Kidney tubule cell (primary cell): ENCODE data around the gene SERPINE1.

ENCODE experiments used
- DNase-seq: peaks from one replicate; pipeline ENCODE4 v3.0.0-alpha.2; 2018; ENCODE audit warnings: low spot score

SERPINE1 gene

DNA sequence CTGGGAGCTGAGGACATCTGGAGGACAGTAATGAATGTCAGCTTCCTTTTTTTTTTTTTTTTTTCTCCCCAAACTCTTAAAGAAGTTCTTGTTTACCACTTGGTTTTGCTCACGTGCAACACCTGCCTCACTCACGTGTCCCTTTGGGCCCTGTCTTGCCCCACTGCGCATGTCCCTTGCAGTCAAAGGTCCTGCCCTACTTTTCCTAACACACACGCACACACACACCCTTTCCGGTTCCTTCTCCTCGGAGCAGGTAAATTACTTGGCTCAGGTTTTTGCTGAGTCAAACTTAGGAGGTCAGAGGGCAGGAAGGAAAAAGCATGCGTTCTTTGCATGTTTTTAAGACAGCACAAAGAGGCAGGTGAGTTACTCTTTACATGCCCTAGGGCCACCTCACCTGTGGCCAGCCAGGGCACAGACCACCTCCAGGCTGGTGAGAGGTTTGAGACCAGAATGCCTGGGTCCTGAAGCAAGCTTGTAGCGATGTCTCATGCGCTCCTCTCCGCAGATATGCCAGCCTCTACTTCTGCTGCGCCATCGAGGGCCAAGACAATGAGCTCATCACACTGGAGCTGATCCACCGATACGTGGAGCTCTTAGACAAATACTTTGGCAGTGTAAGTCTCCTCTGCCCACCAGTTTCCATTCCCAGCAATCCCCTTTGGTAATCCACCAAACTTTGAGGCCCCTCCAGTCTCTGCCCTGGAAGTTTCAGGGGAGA lies 30.1 kb downstream of the SERPINE1 start:
- DNase-seq = peak; percentile 65

DNA sequence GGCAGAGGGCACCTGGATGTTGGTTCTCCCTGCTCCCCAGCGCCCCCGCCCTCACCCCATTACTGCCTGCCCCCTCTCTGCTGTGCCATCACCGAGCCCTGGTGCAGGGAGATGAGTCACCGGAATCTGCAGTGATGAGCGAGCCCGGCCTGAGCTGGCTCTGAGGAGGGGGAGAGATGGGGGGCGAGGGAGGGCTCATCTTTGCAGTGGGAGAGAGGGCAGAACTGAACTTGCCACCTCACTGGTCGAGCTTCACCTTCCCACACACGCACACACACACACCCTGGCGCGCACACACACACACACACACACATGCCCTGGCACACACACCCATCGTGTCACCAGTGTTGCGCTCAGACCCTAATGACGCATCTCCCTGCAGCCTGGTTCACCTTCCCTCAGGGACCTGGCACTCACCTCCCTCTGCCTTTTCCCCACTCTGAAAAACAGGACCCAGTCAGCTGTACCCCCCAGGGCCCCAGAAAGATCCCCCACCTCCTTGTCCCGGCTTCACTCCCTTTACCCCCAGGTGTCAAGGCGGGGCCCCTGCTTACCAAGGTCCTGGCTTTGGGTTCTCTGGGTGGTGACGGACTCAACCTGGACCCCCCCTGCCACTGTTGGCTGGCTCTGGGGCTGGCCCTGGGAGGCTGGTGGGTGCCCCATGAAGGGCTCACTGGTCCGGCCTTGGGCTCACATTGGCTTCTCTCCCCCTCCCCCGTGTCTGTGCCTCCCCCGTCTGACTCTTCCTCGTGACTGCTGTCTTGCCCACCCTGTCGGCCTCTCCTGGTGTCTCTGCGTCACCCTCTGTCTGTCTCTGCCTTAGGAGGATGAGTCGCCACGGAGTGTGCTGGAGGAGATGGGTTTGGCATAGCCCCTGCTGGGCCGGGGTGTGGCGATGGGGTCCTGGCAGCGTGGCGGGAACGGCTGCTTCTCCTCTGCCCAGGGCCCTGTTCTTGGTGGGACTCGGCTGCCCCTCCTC lies 33.1 kb downstream of the SERPINE1 start:
- DNase-seq = peak; percentile 74

- no peak for DNase-seq
Measured at GRCh38 chr7:101160910-101161309, 34.0 kb downstream of the SERPINE1 start.

GRCh38 chr7:101161692-101162471 lies 35.0 kb downstream of the SERPINE1 start:
- DNase-seq = no peak

DNA sequence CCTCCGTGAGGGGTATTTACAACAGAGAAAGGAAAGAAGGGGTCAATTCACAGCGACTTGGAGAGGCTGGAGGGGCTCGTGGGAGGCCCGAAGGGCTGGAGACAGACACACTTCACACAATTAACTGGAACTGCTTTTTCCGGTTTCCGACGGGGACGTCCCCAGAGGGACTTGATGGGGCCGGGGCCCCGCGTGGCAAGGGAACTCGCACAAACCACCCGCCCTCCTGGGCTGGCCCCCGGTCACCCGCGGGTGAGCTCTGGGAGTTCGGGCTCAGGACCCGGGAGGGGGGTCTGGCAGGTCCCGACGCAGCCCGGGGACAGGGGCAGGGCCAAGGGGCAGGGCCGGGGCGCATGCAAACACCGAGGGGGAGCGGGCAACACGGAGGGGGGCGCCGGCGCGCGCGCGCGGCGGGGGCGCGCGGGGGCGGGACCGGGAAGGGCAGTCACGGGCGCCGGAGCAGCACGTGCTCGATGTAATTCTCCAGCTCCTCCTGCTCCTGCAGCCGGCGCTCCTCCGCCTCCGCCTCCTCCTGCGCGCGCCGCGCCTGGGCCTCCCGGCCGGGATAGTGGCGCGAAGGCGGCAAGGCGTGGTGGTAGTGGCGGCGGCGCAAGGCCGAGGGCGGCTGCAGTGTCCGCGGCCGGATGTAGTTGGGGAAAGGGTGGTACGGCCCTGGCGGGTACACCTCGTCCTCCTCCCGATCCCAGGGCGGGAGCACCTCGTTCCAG lies 35.8 kb downstream of the SERPINE1 start:
- peak; percentile 68 for DNase-seq

DNA sequence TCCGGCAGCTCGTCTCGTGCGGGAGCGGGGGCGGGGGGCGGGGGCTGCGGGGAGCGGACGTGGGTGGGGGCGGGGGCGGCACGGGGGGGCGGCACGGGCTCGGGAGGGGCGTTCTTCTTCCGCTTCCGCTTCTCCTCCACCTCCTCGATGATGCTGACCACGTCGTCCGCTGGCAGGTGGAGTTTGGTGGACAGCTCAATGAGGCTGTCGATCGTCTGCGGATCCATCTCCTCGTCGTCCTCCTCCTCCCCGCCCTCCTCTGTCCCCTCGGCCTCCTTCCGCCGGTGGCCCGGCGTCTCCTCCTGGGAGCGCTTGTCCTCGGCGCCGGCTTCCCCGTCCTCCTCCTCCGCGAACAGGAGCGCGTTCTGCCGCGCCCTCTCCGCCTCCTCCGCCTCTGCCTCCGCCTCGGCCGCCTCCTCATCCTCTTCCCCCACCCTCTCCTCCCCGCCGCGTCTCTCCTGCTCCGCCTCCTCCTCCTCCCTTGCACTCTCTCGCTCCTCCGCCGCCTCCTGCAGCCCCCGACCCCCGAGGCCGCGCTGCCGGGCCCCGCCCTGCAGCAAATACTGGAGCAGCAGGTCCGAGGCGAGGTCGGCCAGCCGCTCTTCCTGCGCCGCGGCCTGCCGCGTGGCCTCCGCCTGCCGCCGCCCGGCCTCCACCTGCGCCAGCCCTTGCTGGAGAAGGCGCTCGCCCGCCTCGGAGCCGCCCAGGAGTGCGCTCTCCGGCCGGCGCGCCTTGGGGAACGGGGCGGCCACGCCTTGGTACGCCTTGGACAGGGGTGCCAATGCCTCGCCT lies 36.6 kb downstream of the SERPINE1 start:
- peak; percentile 67 for DNase-seq

DNA sequence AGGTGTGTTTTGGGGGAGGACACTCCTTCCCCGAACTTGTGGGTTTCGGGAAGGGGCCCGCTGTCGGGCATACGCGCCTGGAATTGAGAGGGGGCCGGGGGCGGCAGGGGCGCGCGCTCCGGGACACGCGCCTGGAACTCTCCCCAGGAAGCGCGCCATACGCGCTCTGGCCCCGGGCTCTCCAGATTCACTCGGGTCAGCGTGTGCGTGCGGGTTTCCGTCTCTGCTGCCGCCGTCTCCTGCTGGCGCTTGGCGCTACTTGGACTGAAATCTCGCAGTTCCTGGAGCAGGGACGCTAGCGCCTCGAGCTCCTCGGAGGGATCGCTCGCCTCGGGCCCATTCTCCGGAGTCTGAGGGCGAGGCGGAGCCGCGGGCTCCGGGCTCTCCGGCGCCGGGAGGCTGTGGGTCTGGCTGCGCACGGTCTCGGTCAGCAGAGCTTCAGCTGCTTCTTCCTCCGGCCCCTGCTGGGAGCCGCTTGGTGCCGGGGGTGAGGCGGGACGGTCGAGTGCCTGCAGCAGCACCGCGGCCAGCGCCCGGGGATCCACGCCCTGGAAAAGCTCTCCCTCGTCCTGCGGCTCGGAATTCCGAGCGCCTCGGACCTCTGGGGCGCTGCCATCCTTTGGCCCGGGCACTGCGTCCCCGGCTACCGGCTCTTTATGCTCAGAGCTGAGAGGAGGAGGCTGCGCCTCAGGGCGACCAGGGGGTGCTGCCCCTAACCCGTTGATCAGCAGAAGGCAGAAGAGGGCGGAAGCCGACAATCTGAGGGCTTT lies 37.4 kb downstream of the SERPINE1 start:
- DNase-seq = peak; percentile 76

GRCh38 chr7:101165075-101165957 lies 38.4 kb downstream of the SERPINE1 start, which contains the start of gene VGF:
Gene VGF (minus strand): TSS chr7:101165569. CDS start chr7:101164843, 726 bp downstream.
- DNase-seq = peak; percentile 95

DNA sequence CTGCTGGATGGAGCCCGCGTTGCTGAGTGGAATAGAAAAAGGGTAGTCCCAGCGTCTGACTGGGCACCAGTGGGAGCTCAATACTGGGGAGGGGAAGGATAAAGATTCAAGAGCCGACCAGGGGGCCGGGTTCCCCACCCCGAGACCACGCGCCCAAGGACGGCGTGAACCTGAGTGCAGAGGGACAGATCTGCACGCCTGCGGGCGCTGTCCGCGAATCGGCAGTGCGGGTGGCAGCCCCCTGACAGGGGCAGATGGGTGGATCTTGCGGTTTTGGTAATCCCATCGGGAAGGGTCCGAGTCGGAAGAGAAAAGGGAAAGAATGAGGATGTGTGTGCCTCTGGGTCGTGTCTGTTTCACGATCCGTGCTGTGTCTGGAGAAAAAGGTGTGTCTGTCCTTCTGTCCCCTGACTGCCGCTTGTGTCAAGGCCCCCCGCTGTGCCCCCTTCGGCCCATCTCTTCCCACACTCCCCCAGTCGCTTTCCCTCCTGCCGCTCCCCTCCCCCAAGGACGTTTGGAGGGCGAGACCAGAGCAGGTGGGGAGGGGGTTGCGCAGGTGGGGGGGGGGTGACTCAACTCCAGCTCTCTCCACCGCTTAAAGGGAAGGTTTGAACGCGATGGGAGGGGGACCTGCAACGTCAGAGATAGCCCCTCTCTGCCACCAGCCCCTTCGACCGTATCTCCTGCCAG lies 39.2 kb downstream of the SERPINE1 start:
- DNase-seq = no peak

DNA sequence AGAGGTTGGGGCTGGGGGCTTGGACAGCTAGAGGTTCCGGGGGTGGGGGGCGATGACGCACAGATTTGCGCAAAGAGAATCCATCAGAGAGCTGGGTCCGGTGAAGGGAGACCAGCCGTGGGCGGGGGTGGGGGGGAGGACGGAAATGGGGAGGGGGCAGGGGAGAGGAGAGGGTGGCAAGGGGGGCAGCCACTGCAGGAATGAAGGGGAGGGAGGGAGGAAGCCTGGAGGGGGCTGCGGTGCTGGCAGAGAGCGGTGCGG lies 39.7 kb downstream of the SERPINE1 start:
- no peak for DNase-seq

DNA sequence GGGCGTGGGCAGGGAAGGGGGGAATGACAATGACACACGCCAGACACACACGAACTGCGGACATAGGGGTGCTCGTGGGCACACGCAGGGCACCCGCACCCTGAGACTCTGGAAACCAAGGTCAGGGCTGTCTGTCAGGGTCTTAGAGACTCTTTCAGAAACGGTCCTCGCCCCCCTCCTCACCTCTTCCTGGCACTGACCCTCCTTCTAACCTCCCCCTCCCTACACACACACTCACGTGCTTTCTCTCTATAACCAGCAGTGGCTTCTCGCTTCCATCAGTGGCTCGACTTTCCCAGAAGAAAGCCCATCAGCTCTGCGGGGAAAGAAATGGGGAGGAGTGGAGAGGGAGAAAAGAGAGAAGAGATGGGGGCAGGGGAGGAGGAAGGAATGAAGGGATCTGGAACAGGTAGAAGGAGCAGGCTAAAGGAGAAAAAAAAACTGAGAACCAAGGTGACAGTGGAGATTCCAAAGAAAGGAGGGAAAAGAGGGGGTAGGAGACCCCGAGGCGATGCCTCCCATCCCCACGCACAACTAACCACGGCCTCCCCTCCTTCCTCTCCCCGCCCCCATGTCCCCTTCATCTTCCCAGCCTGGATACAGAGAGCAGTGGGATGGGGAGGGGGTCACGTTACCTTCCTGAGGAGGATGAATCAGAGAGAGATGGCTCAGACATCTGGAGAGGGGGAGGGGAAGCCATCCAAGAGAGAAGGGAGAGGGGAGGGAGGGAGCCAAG lies 40.2 kb downstream of the SERPINE1 start:
- peak; percentile 25 for DNase-seq

DNA sequence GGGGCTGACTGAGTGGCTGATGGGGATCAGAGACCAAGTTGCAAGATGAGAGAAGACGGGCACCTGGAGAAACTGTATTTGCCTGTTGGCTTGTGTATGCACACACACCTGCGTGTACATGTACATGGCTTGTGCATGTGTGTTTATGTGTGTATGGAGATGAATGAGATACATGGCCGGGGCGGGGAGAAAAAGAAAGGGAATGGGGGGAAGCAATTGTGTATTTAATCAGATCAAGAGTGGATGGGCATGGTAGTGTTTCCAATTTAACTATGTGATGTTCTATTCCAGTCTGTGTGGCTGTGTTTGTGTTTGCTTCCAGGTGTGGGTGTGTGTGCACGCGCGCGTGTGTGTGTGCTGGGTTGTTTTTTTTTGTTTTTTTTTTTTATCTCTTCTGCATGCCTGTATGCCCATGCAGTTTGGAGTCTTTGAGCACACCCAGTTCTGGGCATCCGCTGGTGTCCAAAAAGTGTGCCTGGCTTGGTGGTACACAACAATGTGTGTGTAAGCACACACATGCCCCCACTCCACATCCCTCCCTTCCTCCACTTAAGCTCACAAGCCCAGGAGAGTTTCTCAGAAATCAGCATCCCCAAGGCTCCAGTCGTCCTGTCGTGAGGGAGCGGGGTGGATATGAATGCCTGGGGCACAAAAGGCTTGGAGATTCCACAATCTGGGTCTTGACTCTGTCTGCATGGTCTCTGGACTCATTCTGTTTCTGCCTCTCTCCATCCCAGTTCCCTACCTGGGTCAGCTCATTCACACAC lies 40.9 kb downstream of the SERPINE1 start:
- DNase-seq = no peak

- no peak for DNase-seq
Measured at GRCh38 chr7:101168412-101169049, 41.6 kb downstream of the SERPINE1 start.

GRCh38 chr7:101169110-101169837 lies 42.4 kb downstream of the SERPINE1 start:
- DNase-seq = no peak

- peak; percentile 63 for DNase-seq
Measured at GRCh38 chr7:101169838-101170551, 43.1 kb downstream of the SERPINE1 start.
